ENCODE measurements around the gene HIC1.

The HIC1 gene

GRCh38 chr17:2024572-2025219 is 30.2 kb upstream of the HIC1 start:
- DNase-seq (ENCODE audit: low read depth, low spot score): no peak

GRCh38 chr17:2025220-2025621 is 29.7 kb upstream of the HIC1 start, which contains the start of gene RTN4RL1:
Gene RTN4RL1 (minus strand): TSS chr17:2025334. CDS start chr17:2024865, 469 bp downstream.
- no peak for DNase-seq (ENCODE audit: low read depth, low spot score)

- no peak for DNase-seq (ENCODE audit: low read depth, low spot score)
Observed at GRCh38 chr17:2025622-2026309, 29.1 kb upstream of the HIC1 start.

GRCh38 chr17:2027528-2028233 is 27.2 kb upstream of the HIC1 start:
- DNase-seq (ENCODE audit: low read depth, low spot score): no peak

GRCh38 chr17:2028234-2028614 is 26.7 kb upstream of the HIC1 start:
- DNase-seq (ENCODE audit: low read depth, low spot score): no peak

- no peak for DNase-seq (ENCODE audit: low read depth, low spot score)
Observed at GRCh38 chr17:2028737-2029136, 26.2 kb upstream of the HIC1 start.

- no peak for DNase-seq (ENCODE audit: low read depth, low spot score)
Observed at GRCh38 chr17:2029911-2030778, 24.8 kb upstream of the HIC1 start, which contains the start of gene DPH1. Gene DPH1 (plus strand): TSS chr17:2030153. CDS start chr17:2030170, 17 bp downstream.

- no peak for DNase-seq (ENCODE audit: low read depth, low spot score)
Observed at GRCh38 chr17:2030779-2031163, 24.1 kb upstream of the HIC1 start.

- DNase-seq (ENCODE audit: low read depth, low spot score): no peak
Observed at GRCh38 chr17:2033153-2033552, 21.8 kb upstream of the HIC1 start.

GRCh38 chr17:2034157-2034556 is 20.7 kb upstream of the HIC1 start:
- no peak for DNase-seq (ENCODE audit: low read depth, low spot score)

GRCh38 chr17:2034806-2035540 is 19.9 kb upstream of the HIC1 start:
- no peak for DNase-seq (ENCODE audit: low read depth, low spot score)

GRCh38 chr17:2035541-2036488 is 19.1 kb upstream of the HIC1 start:
- no peak for DNase-seq (ENCODE audit: low read depth, low spot score)

GRCh38 chr17:2037155-2037554 is 17.7 kb upstream of the HIC1 start:
- no peak for DNase-seq (ENCODE audit: low read depth, low spot score)

GRCh38 chr17:2040219-2040827 is 14.6 kb upstream of the HIC1 start:
- DNase-seq (ENCODE audit: low read depth, low spot score): no peak

- no peak for DNase-seq (ENCODE audit: low read depth, low spot score)
Observed at GRCh38 chr17:2040942-2041560, 13.9 kb upstream of the HIC1 start.

GRCh38 chr17:2041561-2042389 is 13.1 kb upstream of the HIC1 start, which contains the start of gene OVCA2:
Gene OVCA2 (plus strand): TSS chr17:2042022. CDS start chr17:2042048, 26 bp downstream.
- no peak for DNase-seq (ENCODE audit: low read depth, low spot score)

- DNase-seq (ENCODE audit: low read depth, low spot score): no peak
Observed at GRCh38 chr17:2042390-2042847, 12.5 kb upstream of the HIC1 start.

- DNase-seq (ENCODE audit: low read depth, low spot score): no peak
Observed at GRCh38 chr17:2042933-2043332, 12.0 kb upstream of the HIC1 start.

Measured in iPS DF 19.7 (cell line).